Fibroblast of mammary gland (primary cell): Measurements from ENCODE around the gene AEN.

Experiments used
- DNase-seq: peaks from one replicate; pipeline ENCODE4 v3.0.0-alpha.2; 2010; ENCODE audit warnings: low read depth
- H3K4me3 ChIP-seq: 2 replicates; pipeline ENCODE4 v1.5.1; 2011; ENCODE audit warnings: low read depth, mild to moderate bottlenecking, low read length, moderate library complexity; ENCODE audit not compliant: control insufficient read depth
- TF ChIP-seq, protein P1 (sequence below): conservative IDR thresholded peaks from 2 replicates; pipeline ENCODE4 v1.5.1; 2011; ENCODE audit warnings: low read depth, low read length, inconsistent platforms; ENCODE audit not compliant: control insufficient read depth, insufficient read depth

AEN gene

DNA sequence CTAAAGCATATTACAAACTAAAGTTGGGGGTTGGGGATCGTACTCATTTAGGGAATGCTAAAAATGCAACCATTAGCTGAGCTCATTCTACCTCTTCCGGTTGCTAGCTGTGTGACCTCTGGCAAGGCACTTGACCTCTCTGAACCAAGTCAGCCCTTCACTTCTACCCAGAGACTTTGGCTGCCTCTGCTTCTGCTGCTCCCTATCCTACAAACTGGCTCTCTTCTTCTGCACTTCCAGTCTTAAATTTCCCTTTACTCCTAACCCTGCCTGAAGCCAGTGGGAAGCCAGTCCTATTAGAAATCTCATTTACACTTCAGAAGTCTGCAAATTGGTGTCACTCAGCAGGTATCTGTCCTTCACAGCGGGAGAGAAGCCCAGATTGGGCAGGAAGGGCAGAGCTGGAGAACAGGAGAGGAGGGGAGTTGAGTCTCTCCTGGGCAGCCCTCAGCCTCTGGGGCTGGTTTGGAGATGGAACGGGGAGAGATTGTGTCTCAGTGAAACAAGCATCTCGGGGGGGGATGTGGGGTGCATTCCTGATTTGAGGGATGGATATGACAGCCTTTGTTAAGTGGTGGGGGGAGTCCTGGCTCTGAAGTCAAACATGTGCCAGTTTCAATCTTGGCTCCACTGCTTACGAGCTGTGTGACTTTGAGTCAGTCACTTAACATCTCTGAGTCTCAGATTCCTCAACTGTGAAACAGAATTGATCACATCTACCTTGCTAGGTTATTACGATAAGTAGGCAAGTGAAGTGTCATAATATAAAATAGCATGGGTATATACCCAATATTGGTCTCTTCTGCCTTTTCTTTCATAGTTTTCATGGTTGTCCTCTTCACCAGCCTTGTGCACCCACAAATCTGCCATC is 7.8 kb upstream of the AEN start:
- no peak for DNase-seq
- TF ChIP-seq, protein P1, sequence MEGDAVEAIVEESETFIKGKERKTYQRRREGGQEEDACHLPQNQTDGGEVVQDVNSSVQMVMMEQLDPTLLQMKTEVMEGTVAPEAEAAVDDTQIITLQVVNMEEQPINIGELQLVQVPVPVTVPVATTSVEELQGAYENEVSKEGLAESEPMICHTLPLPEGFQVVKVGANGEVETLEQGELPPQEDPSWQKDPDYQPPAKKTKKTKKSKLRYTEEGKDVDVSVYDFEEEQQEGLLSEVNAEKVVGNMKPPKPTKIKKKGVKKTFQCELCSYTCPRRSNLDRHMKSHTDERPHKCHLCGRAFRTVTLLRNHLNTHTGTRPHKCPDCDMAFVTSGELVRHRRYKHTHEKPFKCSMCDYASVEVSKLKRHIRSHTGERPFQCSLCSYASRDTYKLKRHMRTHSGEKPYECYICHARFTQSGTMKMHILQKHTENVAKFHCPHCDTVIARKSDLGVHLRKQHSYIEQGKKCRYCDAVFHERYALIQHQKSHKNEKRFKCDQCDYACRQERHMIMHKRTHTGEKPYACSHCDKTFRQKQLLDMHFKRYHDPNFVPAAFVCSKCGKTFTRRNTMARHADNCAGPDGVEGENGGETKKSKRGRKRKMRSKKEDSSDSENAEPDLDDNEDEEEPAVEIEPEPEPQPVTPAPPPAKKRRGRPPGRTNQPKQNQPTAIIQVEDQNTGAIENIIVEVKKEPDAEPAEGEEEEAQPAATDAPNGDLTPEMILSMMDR: no peak
- H3K4me3 ChIP-seq: no peak overlapping the region

DNA sequence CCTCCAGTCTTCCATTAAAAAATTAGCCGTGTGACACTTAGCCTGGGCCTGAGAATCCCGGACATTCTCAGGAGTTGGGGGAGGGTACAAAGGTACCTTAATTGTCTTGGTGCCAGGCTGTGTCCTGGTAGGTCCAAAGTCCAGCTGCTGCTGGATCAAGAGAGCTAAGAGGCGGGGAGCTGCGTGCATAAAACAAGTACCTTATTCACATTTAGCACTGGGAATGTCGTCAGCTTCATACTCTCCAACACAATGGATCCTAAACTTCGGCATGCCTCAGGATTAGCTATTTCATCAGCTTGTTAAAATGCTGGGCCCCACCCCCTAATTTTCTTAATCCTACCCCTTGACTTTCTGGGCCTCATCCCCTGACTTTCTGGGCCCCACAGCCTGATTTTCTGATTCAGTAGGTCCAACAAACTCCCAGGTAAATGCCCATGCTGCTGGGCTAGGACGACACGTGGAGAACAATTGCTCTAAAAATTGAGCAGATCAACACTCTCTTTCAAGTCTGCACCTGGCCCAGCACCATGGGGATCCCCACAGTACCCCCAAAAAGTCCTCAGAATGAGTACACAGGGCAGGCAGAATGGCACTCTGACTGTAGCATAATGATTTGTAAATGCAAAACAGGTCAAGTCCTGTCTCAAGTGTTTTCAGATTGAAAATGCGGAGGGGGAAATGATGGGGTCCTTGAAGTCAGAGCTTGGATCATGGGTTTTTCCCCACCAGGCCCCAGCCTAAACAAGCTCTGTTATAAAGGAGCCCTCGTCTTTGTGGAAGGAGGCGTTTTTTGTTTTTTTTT is 5.6 kb upstream of the AEN start:
- H3K4me3 ChIP-seq: no peak overlapping the region
- TF ChIP-seq, protein P1: no peak
- no peak for DNase-seq

DNA sequence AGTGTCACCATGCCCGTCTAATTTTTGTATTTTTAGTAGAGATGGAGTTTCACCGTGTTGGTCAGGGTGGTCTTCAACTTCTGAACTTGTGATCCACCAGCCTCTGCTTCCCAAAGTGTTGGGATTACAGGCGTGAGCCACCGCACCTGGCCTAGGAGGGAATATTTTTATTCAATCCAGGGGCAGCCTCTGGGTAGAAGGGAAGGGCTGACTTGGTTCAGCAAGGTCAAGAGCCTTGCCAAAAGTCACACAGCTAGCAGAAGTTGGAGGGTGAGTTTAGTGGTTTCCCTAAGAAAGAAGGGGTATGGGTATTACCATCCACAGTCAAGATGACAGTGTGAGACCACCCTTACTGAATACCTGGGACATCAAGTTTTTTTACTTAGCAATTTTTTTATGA is 4.9 kb upstream of the AEN start:
- TF ChIP-seq, protein P1: no peak
- no peak for DNase-seq
- H3K4me3 ChIP-seq: no peak overlapping the region

DNA sequence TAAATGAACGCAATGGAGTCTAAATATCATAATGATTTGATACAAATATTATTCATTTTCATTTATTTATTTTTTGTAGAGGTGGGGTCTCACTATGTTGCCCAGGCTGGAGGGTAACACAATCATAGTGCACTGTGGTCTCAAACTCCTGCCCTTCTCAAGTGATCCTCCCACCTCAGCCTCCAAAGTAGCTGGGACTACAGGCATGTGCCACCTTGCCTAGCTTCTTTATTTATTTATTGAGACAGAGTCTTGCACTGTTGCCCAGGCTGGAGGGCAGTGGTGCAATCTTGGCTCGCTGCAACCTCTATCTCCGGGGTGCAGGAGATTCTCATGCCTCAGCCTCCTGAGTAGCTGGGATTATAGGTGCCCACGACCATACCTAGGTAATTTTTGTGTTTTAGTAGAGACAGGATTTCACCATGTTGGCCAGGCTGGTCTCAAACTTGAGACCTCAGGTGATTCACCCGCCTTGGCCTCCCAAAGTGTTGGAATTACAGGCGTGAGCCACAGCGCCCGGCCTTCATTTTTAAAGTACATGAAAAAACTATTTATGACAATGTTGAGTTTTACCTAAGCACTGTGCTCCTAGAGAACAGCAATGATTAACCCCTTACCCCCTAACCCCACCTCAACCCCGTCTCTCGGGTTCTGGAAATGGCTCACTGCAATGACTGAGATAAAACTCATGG is 4.0 kb upstream of the AEN start:
- DNase-seq: no peak
- TF ChIP-seq, protein P1: no peak

DNA sequence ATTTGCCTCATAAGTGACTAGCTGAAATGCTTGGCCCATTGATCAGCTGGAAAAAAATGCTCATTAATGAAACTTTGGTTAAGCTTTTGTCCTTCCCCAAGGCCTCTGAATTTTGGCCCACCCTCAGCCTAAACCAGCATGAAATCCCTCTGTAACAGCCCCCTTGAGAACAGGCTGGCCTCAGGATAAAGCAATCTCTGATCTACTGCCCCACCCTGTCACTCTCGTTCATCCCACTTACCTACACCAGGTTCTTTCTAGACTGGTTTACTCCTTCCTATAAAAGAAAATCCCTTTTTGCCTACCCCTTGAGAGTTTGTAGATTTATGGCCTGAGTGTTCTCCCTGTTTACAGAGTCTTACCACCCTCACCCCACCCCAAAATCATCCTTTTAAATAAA is 3.4 kb upstream of the AEN start:
- no peak for DNase-seq
- TF ChIP-seq, protein P1: no peak
- H3K4me3 ChIP-seq: no peak overlapping the region

More for the DNA sequence above, 4.0 kb upstream of the AEN start:
- no peak overlapping the region for H3K4me3 ChIP-seq

DNA sequence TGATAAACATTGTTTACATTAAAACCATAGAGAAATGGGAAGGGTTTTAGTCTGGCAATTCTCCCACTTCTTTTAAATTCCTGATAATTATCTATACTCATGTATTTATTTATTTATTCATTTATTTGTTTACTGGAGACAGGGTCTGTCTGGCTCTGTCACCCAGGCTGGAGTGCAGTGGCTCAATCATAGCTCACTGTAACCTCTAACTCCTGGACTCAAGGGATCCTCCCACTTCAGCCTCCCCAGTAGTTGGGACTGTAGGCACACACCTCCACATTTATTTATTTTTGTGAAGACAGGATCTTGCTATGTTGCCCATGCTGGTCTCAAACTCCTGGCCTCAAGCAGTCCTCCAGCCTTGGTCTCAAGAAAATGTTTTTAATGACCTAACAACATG is 2.5 kb upstream of the AEN start:
- TF ChIP-seq, protein P1: no peak
- no peak for DNase-seq
- H3K4me3 ChIP-seq: no peak overlapping the region
